Measurements from ENCODE around the gene ZC3H12A.

DNA sequence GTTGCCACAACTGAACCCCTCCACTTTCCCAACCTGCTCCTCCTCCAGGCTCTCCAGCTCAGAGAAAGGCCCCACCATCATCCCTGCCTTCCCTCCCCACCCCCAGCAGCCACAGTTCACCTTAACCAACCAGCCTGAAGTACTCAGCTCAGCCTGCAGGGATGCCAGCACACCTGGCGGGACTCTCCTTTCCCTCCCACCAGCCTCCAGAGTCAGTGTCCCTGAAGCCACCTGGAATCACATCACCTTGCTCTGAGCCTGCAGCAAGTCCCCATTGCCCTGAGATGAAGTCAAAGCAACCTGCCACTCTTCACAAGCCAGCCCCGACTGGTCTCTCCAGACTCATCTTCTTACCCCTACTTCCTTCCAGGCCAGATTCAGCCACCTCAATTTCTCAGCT lies 26.2 kb upstream of the ZC3H12A start:
- TF ChIP-seq, protein P1, sequence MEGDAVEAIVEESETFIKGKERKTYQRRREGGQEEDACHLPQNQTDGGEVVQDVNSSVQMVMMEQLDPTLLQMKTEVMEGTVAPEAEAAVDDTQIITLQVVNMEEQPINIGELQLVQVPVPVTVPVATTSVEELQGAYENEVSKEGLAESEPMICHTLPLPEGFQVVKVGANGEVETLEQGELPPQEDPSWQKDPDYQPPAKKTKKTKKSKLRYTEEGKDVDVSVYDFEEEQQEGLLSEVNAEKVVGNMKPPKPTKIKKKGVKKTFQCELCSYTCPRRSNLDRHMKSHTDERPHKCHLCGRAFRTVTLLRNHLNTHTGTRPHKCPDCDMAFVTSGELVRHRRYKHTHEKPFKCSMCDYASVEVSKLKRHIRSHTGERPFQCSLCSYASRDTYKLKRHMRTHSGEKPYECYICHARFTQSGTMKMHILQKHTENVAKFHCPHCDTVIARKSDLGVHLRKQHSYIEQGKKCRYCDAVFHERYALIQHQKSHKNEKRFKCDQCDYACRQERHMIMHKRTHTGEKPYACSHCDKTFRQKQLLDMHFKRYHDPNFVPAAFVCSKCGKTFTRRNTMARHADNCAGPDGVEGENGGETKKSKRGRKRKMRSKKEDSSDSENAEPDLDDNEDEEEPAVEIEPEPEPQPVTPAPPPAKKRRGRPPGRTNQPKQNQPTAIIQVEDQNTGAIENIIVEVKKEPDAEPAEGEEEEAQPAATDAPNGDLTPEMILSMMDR (IDR thresholded peaks at IDR 0.05; ENCODE audit: low read depth, low read length, poor library complexity, severe bottlenecking) = no peak
- no peak for TF ChIP-seq EZH2phosphoT487 (IDR thresholded peaks at IDR 0.05; ENCODE audit: borderline replicate concordance, low read length)
